AG09319 (cell line): ENCODE measurements around the gene DSCAM.
"Not testable (repeated sequence)": the region's sequence is repeated elsewhere in the genome, so short reads cannot be mapped to it uniquely, and the experiment has no call there.

Source experiments
- DNase-seq: peaks from one replicate; pipeline ENCODE4 v3.0.0-alpha.2; 2010; ENCODE audit warnings: low read depth; ENCODE audit errors: extremely low read depth
- TF ChIP-seq, protein P1 (sequence below): IDR thresholded peaks from 2 replicates; pipeline ENCODE4 v1.5.1; 2011; ENCODE audit warnings: low read depth, mild to moderate bottlenecking, inconsistent platforms, low read length, moderate library complexity

DSCAM gene

DNA sequence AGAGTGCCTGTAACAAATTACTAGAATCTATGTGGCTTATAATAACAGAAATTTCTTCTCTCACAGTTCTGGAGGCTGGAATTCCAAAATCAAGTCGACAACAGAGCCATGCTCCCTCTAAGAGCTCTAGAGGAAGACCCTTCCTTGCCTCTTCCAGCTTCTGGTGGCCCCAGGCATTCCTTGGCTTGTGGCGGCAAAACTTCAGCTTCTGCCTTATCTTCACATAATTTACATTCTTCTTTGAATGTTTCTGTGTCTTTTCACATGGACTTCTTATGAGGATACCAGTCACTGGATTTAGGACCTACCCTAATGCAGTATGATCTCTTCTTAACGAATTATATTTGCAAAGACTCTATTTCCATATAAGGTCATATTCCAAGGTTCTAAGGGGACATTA lies 655.3 kb downstream of the DSCAM start:
- TF ChIP-seq, protein P1, sequence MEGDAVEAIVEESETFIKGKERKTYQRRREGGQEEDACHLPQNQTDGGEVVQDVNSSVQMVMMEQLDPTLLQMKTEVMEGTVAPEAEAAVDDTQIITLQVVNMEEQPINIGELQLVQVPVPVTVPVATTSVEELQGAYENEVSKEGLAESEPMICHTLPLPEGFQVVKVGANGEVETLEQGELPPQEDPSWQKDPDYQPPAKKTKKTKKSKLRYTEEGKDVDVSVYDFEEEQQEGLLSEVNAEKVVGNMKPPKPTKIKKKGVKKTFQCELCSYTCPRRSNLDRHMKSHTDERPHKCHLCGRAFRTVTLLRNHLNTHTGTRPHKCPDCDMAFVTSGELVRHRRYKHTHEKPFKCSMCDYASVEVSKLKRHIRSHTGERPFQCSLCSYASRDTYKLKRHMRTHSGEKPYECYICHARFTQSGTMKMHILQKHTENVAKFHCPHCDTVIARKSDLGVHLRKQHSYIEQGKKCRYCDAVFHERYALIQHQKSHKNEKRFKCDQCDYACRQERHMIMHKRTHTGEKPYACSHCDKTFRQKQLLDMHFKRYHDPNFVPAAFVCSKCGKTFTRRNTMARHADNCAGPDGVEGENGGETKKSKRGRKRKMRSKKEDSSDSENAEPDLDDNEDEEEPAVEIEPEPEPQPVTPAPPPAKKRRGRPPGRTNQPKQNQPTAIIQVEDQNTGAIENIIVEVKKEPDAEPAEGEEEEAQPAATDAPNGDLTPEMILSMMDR, result no peak
- DNase-seq, result no peak

DNA sequence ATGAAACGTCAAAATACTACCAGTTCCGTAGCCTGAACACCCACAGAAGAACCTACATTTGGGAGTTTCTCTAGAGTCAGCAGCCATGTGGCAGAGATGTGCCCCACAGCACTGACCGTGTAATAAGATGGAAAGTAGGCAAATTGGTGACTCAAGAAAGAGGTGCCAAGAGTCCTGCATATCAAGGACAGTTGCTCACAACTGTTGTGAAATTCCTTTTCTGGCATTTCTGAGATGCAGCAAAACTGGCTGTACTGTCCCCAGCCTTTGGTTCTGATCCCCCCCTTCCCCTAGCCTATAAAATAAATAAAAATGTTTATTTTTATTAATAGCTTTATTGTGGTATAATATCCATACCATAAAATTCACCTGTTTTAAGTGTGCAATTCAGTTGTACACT lies 655.8 kb downstream of the DSCAM start:
- TF ChIP-seq, protein P1, result no peak
- no peak for DNase-seq

DNA sequence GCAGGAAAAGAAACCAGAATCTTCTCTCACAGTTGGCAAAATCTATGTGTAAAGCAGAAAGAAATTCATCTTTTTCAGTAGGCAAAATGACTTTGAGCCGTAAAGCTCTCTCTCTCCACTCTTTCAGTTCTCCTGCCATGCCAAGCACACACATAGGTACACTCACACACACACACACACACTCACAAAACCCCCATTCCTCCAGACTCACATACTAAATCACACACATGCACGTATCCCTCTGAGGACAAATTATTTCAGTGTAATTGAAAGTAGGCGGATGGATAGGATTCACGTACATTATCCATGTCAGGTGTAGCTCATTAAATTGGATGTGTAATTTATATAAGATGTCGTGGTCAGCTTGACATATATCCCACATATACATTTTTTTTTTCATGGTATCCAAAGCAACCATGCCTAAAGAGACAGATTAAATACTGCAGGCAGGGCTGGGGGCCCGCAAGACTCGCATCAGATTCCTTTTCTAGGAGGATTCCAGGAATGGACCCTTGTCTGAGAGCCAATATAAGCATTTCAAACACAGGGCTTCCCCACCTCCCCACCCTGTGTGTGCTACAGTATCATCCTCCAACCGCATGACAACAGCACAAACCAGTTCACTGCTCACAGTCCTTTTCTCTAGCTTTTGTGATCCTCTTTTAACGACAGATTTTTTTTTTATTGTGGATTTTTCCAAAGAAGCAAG lies 658.9 kb downstream of the DSCAM start:
- TF ChIP-seq, protein P1, result no peak
- no peak for DNase-seq

DNA sequence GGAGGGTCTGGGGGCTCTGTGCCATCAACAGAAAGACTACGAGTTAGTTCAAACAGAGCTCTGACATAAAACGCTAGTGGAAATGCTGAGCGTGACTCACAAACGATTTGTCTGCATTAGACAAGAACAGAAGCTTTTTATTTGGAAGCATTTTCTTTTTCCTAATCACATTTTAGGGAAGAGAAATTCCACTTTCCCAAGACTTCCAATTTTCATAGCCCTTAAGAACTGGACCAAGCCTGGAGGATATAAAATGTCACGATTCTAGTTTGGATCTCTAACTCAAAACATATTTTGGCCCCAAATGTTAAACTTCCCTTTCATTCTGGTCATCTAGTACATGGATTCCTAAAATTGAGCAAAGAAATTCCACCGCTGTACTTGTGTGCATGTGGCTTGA lies 659.7 kb downstream of the DSCAM start:
- TF ChIP-seq, protein P1, result no peak
- no peak for DNase-seq

DNA sequence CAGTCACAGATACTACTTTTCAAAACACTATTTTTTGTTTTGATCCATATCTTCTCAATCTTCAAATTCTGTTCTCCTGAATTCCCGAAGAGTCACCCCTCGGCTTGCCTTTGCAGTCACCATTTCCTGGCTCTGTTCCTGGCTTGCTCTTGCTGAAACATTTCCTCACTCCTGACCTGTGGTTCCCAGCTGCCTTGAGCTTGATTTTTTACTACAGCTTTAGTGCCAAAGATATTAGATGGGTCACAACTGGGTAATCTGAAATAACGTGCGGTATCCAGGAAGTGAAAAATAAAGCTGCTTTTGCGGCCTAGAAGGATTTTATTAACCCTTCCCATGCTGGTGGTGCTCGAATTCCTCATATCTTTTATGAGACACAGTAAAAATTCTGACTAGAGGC lies 660.9 kb downstream of the DSCAM start:
- DNase-seq, result no peak
- TF ChIP-seq, protein P1, result no peak

DNA sequence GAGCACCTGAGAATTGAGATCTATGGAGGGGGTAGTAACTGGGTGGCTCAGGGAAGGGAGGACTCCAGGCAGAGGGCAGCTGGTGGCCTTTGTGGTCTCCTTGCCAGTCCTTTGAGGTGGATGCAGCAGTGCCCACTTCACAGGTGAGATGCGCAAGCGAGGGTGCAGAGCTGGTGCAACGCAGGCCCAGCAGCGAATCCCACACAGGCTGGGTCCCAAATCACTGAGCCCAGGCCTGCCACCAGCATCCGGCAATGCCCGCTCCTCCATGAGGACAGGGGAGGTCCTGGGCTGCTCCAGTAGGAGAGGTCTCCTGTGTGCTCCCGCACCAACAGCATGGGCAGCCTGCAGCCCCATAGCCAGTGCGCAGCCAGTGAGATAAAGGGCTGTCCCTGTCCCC lies 661.8 kb downstream of the DSCAM start:
- DNase-seq, result no peak
- TF ChIP-seq, protein P1, result no peak

DNA sequence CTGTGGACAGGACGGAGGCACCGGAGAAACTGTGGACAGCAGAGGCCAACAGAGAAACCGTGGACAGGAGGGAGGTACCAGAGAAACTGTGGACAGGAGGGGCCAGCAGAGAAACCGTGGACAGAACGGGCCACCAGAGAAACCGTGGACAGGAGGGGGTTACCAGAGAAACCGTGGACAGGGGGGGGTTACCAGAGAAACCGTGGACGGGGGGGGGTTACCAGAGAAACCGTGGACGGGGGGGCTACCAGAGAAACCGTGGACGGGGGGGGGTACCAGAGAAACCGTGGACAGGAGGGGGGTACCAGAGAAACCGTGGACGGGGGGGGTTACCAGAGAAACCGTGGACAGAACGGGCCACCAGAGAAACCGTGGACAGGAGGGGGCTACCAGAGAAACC lies 664.5 kb downstream of the DSCAM start:
- not testable (repeated sequence) for DNase-seq

DNA sequence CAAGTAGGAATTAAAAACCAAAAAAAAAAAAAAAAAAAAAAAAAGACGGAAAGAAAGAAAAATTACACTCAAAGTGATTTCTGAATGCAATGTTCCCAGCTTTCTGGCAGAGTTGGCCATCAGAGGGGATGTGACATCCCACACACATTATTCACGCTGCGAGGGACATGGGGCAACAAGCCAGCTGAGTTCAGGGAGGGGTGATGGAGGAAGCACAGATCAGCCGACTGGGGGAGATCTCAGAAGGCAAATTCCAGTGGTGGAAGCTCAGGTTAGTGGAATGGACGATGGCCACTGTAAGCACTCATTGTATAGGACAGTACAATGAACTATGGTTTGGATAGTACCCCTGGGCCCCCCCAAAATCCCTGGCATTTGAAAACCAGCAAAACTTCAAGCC lies 667.8 kb downstream of the DSCAM start:
- TF ChIP-seq, protein P1, result no peak
- no peak for DNase-seq
